Effector memory CD8-positive, alpha-beta T cell (primary cell): ENCODE measurements around the gene SELENOF.

Experiments used
- ATAC-seq: fragments of 150-1000 bp; cut with Tn5 transposase; replicated peaks from 2 replicates; pipeline ENCODE4 v1.10.0; 2021; ENCODE audit warnings: mild to moderate bottlenecking, moderate library complexity
- DNase-seq, 3 experiments: peaks; one replicate each; pipeline ENCODE4 v3.0.0; 2021
- H3K27ac Mint-ChIP-seq, 2 donors: one replicate each; pipeline ENCODE4 v1.8.0; 2022; ENCODE audit warnings: mild to moderate bottlenecking in 2 of 2, mixed read lengths in 2 of 2, moderate library complexity in 2 of 2
- H3K27me3 Mint-ChIP-seq, 2 donors: one replicate each; pipeline ENCODE4 v1.8.0; 2022; ENCODE audit warnings: mixed read lengths in 2 of 2
- H3K36me3 Mint-ChIP-seq: one replicate; pipeline ENCODE4 v1.8.0; 2022; ENCODE audit warnings: mild to moderate bottlenecking, moderate library complexity, mixed read lengths; ENCODE audit not compliant: insufficient read depth
- H3K4me1 Mint-ChIP-seq, 2 donors: one replicate each; pipeline ENCODE4 v1.8.0; 2022; ENCODE audit warnings: low read depth in 2 of 2, mixed read lengths in 2 of 2
- H3K4me3 Mint-ChIP-seq, 2 donors: one replicate each; pipeline ENCODE4 v1.8.0; 2022; ENCODE audit warnings: mild to moderate bottlenecking in 2 of 2, mixed read lengths in 2 of 2, moderate library complexity in 2 of 2
- H3K9me3 Mint-ChIP-seq, 2 donors: one replicate each; pipeline ENCODE4 v1.8.0; 2022; ENCODE audit warnings: mixed read lengths in 2 of 2

SELENOF gene

DNA sequence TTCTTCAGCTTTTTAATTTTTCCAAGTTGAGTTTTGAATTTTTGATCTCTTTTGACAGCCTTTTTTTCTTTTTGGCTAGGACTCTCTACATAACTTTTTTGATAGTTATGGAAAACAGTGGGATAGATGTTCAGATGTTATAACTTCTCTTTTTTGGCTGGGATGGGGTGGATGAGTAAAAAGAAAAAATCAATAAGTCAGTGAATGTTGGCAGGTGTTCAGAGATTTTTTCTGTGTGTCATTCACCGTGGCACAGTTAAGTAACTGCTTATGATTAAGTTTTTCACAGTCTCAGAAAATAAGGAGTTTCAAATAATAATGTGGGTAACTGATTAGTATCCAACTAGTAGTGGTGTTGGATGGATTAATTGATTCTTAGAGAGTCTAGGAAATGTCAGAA is 24.5 kb upstream of the SELENOF start:
- Mint-ChIP-seq H3K4me1 (peaks cover 6 to 9% of the 10 kb centered on the region in 2 donors), H3K9me3 (no peaks in the 10 kb centered on the region), H3K4me3 (no peak overlapping the region), H3K36me3 (no peaks in the 10 kb centered on the region), H3K27ac (no peak overlapping the region), H3K27me3 (no peaks in the 10 kb centered on the region)
- DNase-seq (no peak), ATAC-seq (no peak)

DNA sequence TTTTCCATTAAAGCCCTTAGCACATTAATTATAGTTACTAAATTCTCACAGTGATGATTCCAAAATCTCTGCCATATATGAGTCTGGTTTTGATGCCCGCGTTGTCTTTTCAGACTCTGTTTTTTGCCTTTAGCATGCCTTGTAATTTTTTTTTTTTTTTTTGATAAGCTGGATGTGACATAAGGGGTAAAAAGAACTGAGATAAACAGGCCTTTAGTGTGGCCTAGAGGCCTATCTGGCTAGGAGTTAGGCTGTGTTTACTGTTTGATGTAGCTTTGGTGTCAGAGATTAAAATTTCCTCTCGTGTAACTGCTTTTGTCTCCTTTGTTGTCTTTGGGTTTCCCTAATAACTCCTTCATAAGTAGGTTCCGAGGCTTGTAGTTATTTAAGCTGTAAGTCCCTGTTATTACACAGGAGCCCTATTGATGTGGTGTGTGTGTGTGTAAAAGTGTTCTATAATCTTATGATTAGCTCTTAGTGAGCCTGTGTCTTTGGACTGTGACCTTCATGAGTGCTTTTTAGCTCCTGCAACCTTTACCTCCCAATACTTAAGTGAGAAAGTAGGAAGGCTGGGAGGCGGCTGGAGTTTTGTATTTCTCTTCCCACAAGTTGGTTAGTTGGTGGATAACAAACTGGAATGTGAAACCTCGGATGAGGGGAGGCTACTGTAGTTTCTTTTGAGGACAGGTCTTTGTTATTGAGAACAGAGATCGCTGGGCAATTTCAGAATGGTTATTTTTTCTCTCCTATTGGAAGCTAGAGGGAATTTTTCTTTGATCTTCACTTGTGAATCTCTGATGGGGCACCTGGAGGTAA is 19.8 kb upstream of the SELENOF start:
- no peak for ATAC-seq
- no peaks in the 10 kb centered on the region for H3K27me3 Mint-ChIP-seq
- H3K9me3 Mint-ChIP-seq = no peaks in the 10 kb centered on the region
- H3K4me1 Mint-ChIP-seq = peaks cover 4 to 5% of the 10 kb centered on the region in 2 donors
- DNase-seq = no peak
- H3K4me3 Mint-ChIP-seq = no peak overlapping the region
- H3K36me3 Mint-ChIP-seq = no peaks in the 10 kb centered on the region
- peak overlapping the region in 1 of 2 donors; percentile 35 for H3K27ac Mint-ChIP-seq

DNA sequence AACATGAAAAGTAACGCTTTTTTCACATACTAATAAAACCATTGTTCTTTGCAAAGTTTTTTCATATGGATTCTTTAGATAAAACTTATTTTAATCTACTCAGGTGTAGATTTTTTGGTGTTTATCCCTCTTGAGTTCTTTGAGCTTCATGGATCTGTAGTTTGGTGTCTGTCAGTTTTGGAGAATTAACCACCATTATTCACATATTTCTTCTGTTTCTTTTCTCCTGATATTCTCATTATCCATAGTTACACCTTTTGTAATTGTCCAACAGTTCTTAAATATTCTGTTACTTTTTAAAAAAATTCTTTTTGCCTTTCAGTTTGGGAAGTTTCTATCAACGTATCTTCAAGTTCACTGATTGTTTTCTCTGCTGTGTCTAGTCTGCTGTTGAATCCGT is 19.1 kb upstream of the SELENOF start:
- H3K9me3 Mint-ChIP-seq = no peaks in the 10 kb centered on the region
- H3K27ac Mint-ChIP-seq = peak overlapping the region in 1 of 2 donors; percentile 35
- ATAC-seq = no peak
- no peaks in the 10 kb centered on the region for H3K27me3 Mint-ChIP-seq
- no peak for DNase-seq
- H3K4me3 Mint-ChIP-seq = no peak overlapping the region
- H3K36me3 Mint-ChIP-seq = no peaks in the 10 kb centered on the region
- H3K4me1 Mint-ChIP-seq = peaks cover 4 to 5% of the 10 kb centered on the region in 2 donors

- peaks cover 6 to 19% of the 10 kb centered on the region in 2 donors for H3K4me1 Mint-ChIP-seq
- H3K36me3 Mint-ChIP-seq = no peaks in the 10 kb centered on the region
- H3K27ac Mint-ChIP-seq = no peak overlapping the region
- no peaks in the 10 kb centered on the region for H3K27me3 Mint-ChIP-seq
- DNase-seq = no peak
- ATAC-seq = no peak
- no peak overlapping the region for H3K4me3 Mint-ChIP-seq
- peaks cover 0 to 4% of the 10 kb centered on the region in 2 donors for H3K9me3 Mint-ChIP-seq
These were observed 14.9 kb upstream of the SELENOF start for GRCh38 chr1:86928819-86929218.

GRCh38 chr1:86926883-86927282 is 13.0 kb upstream of the SELENOF start:
- H3K4me3 Mint-ChIP-seq = no peak overlapping the region
- peaks cover 0 to 6% of the 10 kb centered on the region in 2 donors for H3K9me3 Mint-ChIP-seq
- DNase-seq (no peak), ATAC-seq (no peak)
- H3K27ac Mint-ChIP-seq = no peak overlapping the region
- peaks cover 3 to 18% of the 10 kb centered on the region in 2 donors for H3K4me1 Mint-ChIP-seq
- peaks cover 2% of the 10 kb centered on the region for H3K36me3 Mint-ChIP-seq
- H3K27me3 Mint-ChIP-seq = no peaks in the 10 kb centered on the region

DNA sequence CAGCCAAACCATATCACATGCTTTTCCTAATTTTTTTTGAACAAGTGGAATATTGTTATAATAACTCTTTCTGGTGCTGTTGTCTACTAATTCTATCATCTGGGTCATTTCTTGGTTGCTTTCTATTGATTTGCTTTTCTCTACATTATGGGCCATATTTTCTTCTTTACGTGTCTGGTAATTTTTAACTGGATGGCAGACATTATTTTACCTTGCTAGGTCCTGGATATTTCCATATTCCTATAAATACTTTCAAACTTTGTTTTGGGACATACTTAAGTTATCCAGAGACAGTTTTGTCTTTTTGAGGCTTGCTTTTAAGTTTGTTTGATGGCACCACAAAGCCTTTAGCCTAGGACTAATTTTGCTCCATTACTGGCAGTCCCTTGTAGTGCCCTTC is 11.8 kb upstream of the SELENOF start:
- no peak overlapping the region for H3K27ac Mint-ChIP-seq
- H3K9me3 Mint-ChIP-seq = peaks cover 0 to 6% of the 10 kb centered on the region in 2 donors
- DNase-seq (no peak), ATAC-seq (no peak)
- H3K36me3 Mint-ChIP-seq = peaks cover 2% of the 10 kb centered on the region
- H3K4me3 Mint-ChIP-seq = no peak overlapping the region
- peaks cover 3 to 17% of the 10 kb centered on the region in 2 donors for H3K4me1 Mint-ChIP-seq
- no peaks in the 10 kb centered on the region for H3K27me3 Mint-ChIP-seq

DNA sequence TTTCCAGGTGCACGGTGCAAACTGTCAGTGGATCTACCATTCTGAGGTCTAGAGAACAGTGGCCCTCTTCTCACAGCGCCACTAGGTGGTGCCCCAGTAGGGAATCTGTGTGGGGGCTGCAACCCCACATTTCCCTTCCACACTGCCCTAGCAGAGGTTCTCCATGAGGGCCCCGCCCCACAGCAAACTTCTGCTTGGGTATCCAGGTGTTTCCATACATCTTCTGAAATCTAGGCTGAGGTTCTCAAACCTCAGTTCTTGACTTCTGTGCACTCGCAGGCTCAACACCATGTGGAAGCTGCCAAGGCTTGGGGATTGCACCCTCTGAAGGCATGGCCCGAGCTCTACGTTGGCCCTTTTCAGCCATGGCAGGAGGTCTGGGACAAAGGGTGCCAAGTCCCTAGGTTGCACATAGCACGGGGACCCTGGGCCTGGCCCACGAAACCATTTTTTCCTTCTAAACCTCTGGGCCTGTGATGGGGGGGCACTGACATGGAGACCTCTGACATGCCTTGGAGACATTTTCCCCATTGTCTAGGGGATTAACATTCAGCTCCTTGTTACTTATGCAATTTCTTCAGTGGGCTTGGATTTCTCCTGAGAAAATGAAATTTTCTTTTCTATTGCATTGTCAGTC is 10.5 kb upstream of the SELENOF start:
- H3K27ac Mint-ChIP-seq = no peak overlapping the region
- DNase-seq (no peak), ATAC-seq (no peak)
- peaks cover 3 to 17% of the 10 kb centered on the region in 2 donors for H3K4me1 Mint-ChIP-seq
- H3K27me3 Mint-ChIP-seq = no peaks in the 10 kb centered on the region
- peaks cover 2% of the 10 kb centered on the region for H3K36me3 Mint-ChIP-seq
- H3K4me3 Mint-ChIP-seq = no peak overlapping the region
- H3K9me3 Mint-ChIP-seq = peaks cover 0 to 6% of the 10 kb centered on the region in 2 donors

GRCh38 chr1:86922445-86922844 is 8.5 kb upstream of the SELENOF start:
- Mint-ChIP-seq H3K36me3 (peaks cover 2% of the 10 kb centered on the region), H3K27ac (no peak overlapping the region), H3K9me3 (peaks cover 0 to 6% of the 10 kb centered on the region in 2 donors), H3K27me3 (no peaks in the 10 kb centered on the region), H3K4me1 (peaks cover 3 to 17% of the 10 kb centered on the region in 2 donors), H3K4me3 (no peak overlapping the region)
- DNase-seq (no peak), ATAC-seq (no peak)

GRCh38 chr1:86916752-86917151 is 2.8 kb upstream of the SELENOF start:
- H3K4me3 Mint-ChIP-seq = no peak overlapping the region
- ATAC-seq = no peak
- peaks cover 14 to 22% of the 10 kb centered on the region in 2 donors for H3K4me1 Mint-ChIP-seq

DNA sequence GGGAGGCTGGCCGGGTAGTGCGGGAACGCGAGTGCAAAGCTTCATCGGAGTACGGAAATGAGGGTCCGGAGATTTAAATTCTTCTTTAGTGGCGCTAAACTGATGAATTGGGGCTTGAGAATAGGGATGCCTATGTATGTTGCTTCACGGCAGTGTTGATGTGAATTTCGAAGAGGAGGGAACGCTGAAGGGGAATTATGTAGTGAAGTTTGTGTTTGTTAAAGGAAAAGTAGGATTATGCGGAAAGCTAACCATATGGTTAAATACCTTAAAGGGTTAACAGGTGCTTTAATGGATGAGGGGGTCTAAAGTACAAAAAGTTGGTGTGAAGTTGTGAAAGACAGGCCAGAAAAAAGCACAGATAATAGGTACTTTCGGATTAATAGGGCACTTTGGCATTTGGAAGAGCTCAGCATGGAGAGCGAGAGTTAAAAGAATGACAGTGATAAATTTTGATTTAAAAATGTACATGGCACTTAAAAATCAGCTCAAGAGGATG is 1.9 kb upstream of the SELENOF start:
- ATAC-seq = no peak
- DNase-seq = no peak
- Mint-ChIP-seq H3K36me3 (peaks cover 4% of the 10 kb centered on the region), H3K27me3 (no peaks in the 10 kb centered on the region), H3K9me3 (no peaks in the 10 kb centered on the region), H3K4me1 (peaks cover 22 to 30% of the 10 kb centered on the region in 2 donors), H3K4me3 (no peak overlapping the region), H3K27ac (no peak overlapping the region)

More at GRCh38 chr1:86916752-86917151, 2.8 kb upstream of the SELENOF start:
- Mint-ChIP-seq H3K27ac (no peak overlapping the region), H3K36me3 (peaks cover 2% of the 10 kb centered on the region), H3K9me3 (no peaks in the 10 kb centered on the region), H3K27me3 (no peaks in the 10 kb centered on the region)
- no peak for DNase-seq

DNA sequence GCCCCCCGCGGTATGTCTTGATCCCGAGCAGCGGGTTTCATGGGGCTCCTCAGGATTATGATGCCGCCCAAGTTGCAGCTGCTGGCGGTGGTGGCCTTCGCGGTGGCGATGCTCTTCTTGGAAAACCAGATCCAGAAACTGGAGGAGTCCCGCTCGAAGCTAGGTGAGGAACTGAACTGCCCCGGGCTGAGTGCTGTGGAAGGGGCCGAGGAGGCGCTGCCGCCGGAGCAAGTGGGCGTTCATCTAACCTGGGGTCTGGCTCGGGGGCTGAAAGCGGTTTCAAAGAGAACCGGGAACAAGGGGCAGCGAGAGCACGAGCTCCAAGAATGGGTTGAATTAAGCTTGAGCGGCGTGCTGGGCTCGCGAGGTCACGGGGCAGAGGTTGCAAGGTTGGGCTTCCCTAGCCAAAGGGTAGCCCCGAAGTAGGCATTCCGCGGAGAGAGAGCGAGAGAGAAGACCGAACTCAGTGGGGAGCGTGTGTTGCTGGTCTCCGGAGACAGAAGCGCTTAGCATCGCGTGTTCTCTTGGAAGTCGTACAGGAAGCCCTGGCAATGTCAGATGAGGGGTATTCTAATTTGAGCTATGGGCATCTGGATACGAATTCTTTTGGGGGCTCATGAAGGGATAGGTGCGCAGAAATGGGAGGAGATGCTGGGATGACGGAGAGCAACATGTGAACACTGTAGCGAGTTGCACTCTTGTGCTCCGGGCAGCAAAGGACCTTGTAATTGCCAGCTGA is 1.2 kb upstream of the SELENOF start:
- DNase-seq = peak; percentile 28 to 47 (median 37)
- Mint-ChIP-seq H3K9me3 (no peaks in the 10 kb centered on the region), H3K4me3 (no peak overlapping the region), H3K36me3 (peaks cover 8% of the 10 kb centered on the region), H3K27me3 (no peaks in the 10 kb centered on the region), H3K4me1 (peaks cover 25 to 34% of the 10 kb centered on the region in 2 donors), H3K27ac (no peak overlapping the region)
- peak; percentile 11 for ATAC-seq

GRCh38 chr1:86914601-86914997 is 673 bp upstream of the SELENOF start, which contains the start of gene HS2ST1:
TSS of gene HS2ST1 (plus strand) at chr1:86914635.
- Mint-ChIP-seq H3K27me3 (no peaks in the 10 kb centered on the region), H3K9me3 (no peaks in the 10 kb centered on the region), H3K27ac (no peak within 1 kb of the TSS), H3K4me3 (no peak within 1 kb of the TSS), H3K4me1 (peaks cover 31 to 39% of the 10 kb centered on the region in 2 donors), H3K36me3 (peaks cover 12% of the 10 kb centered on the region)
- no peak for ATAC-seq
- DNase-seq = no peak

DNA sequence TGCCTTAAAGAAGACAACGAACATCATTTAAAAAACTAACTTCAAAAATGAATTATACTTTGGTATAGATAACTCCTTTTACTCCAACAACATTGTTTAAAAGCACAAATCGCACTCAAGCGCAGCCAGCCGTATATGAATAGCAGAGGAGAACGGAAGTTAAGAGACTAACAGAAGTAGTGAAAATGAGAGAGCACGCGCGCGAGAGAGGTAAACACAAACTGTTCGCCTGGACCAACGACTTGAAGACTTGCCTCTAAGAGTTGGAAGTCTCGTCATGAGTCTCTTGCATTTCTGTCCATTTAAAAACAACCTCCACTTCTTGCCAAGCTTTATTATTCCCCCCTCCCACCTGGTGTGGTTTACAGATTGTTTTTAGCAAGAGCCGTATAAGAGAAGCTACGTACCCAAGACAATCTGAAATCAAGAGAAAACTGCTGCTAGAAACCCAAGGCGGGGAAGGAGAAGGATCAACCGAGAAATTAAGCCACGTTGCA is 479 bp downstream of the SELENOF start:
- no peak for ATAC-seq
- Mint-ChIP-seq H3K27me3 (no peaks in the 10 kb centered on the region), H3K9me3 (no peaks in the 10 kb centered on the region), H3K36me3 (peaks cover 14% of the 10 kb centered on the region), H3K4me1 (peaks cover 38 to 50% of the 10 kb centered on the region in 2 donors), H3K4me3 (no peak overlapping the region), H3K27ac (no peak overlapping the region)
- peak; percentile 10 to 24 (median 16) for DNase-seq
